T-helper 17 cell (primary cell): ENCODE results near the gene AXIN1. TPM values are rescaled to one million over a fixed set of nuclear protein-coding genes. Genes with fewer than 3 reads are reported as not detected.

Source experiments
- ATAC-seq: fragments of 150-1000 bp; cut with Tn5 transposase; 2 replicates; pipeline ENCODE4 v1.10.0; 2021; ENCODE audit warnings: mild to moderate bottlenecking, moderate library complexity
- DNase-seq, 3 donors: peaks; one replicate each; pipeline versions ENCODE4 v3.0.0 to v3.0.0-alpha.2; 2020 to 2021
- H3K9me3 ChIP-seq: one replicate; pipeline ENCODE4 v1.7.0; 2013; ENCODE audit warnings: low read length, mild to moderate bottlenecking; ENCODE audit not compliant: control insufficient read depth, poor library complexity, severe bottlenecking
- H3K27ac Mint-ChIP-seq: one replicate; pipeline ENCODE4 v1.8.0; 2022; ENCODE audit warnings: mild to moderate bottlenecking, moderate library complexity, mixed read lengths
- H3K27me3 Mint-ChIP-seq: one replicate; pipeline ENCODE4 v1.8.0; 2022; ENCODE audit warnings: mixed read lengths
- H3K36me3 Mint-ChIP-seq: one replicate; pipeline ENCODE4 v1.8.0; 2022; ENCODE audit warnings: low read depth, mixed read lengths
- H3K4me1 Mint-ChIP-seq: one replicate; pipeline ENCODE4 v1.8.0; 2022; ENCODE audit warnings: mild to moderate bottlenecking, mixed read lengths
- H3K4me3 Mint-ChIP-seq: one replicate; pipeline ENCODE4 v1.8.0; 2022; ENCODE audit warnings: mild to moderate bottlenecking, moderate library complexity, mixed read lengths
- total RNA-seq, 4 donors: library from RNA in 2 of 4; stranded (reverse) in 2 of 4; gene quantifications; one replicate each; pipeline ENCODE4 v1.2.3 and lab custom pipeline; 2022 to 2026

AXIN1 gene
- total RNA-seq, 2 donors from 2014 or later = 38.9 to 42.5 TPM

DNA sequence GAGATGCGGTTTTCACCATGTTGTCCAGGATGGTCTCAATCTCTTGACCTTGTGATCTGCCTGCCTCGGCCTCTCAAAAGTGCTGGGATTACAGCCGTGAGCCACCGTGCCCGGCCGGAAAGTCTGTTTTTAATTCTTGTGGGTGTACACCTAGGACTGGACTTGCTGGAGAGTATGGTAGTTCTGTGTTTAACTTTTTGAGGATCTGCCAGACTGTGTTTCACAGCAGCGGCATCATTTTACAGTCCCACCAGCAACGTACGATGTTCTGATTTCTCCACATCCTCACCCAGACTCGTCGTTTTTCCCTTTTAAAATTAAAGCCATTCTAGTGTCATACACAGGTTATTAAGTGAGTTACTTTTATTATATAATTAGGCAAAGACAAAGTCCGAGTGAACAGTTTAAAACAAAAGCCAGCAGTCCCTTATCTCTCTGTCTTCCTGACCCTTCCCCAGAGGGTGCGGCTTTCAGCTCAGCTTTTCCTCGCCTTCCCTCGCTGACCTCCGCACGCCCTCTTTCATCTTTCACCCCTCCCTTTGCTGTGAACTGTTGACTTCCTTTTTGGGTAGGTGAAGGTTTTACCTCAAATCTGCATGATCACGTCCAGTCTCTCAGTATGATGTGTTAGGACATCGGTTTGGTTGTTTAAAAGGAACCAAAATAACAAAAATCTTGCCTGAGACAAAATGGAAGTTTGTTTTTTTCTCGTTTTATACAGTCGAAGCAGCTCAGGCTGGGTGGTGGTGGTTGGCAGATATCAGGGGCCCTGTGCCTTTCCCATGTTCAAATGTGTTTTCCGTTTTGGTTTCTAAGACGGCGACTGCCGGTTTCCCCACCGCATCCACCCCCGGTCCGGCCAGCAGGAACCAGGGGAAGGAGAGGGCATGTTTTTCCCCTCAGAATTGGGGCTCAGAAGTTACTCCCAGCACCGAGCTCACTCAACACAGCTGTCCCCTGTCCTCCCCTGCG lies 99.9 kb downstream of the AXIN1 start:
- Mint-ChIP-seq H3K4me1 (peaks cover 14% of the 10 kb centered on the region), H3K27me3 (no peaks in the 10 kb centered on the region), H3K27ac (peak overlapping the region; percentile 94), H3K36me3 (no peaks in the 10 kb centered on the region), H3K4me3 (peak overlapping the region; percentile 91)
- no peak for DNase-seq
- peak; percentile 78 for ATAC-seq
- no peaks in the 10 kb centered on the region for H3K9me3 ChIP-seq

DNA sequence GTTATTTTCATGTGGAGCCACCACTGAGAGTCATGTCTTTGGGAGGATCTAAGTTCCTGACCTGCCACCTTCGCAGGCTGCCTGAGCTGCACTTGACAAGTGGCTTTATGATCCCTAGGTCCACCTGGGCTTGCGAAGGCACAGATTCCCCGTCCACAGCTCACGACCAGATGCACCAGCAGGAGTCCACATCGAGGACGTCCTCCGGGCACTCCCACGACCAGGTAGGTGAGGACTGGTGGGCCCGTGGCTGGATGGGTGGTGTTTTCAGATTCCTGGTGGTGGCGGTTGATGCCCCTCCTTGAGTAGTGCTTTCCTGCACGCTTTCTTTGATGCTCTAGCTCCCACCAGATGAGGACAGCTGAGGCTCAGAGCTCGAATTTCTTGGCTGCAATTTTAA lies 103.1 kb downstream of the AXIN1 start:
- ATAC-seq = no peak
- H3K27ac Mint-ChIP-seq = no peak overlapping the region
- peaks cover 14% of the 10 kb centered on the region for H3K4me1 Mint-ChIP-seq
- no peak for DNase-seq
- no peaks in the 10 kb centered on the region for H3K9me3 ChIP-seq
- H3K4me3 Mint-ChIP-seq = no peak overlapping the region
- no peaks in the 10 kb centered on the region for H3K36me3 Mint-ChIP-seq
- H3K27me3 Mint-ChIP-seq = no peaks in the 10 kb centered on the region

DNA sequence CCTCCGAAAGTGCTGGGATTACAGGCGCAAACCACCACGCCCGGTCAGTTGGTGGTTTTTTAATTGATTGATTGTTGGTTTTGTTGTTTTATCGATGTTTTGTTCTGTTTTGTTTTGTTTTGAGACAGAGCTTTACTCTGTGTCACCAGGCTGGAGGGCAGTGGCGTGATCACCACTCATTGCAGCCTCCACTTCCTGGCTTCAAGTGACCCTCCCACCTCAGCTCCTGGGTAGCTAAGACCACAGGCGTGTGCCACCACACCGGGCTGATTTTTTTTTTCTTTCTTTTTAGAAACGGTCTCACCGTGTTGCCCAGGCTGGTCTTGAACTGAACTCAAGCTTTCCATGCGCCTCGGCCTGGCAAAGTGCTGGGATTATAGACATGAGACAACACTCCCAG lies 105.5 kb downstream of the AXIN1 start:
- no peak for DNase-seq
- no peaks in the 10 kb centered on the region for H3K36me3 Mint-ChIP-seq
- H3K27me3 Mint-ChIP-seq = no peaks in the 10 kb centered on the region
- H3K9me3 ChIP-seq = no peaks in the 10 kb centered on the region
- ATAC-seq = no peak
- H3K4me1 Mint-ChIP-seq = peaks cover 2% of the 10 kb centered on the region
- no peak overlapping the region for H3K4me3 Mint-ChIP-seq
- H3K27ac Mint-ChIP-seq = no peak overlapping the region

- Mint-ChIP-seq H3K27ac (no peak overlapping the region), H3K4me1 (peaks cover 2% of the 10 kb centered on the region), H3K36me3 (no peaks in the 10 kb centered on the region), H3K4me3 (no peak overlapping the region), H3K27me3 (no peaks in the 10 kb centered on the region)
- ATAC-seq (no peak), DNase-seq (no peak)
- H3K9me3 ChIP-seq = no peaks in the 10 kb centered on the region
Measured at GRCh38 chr16:245105-245504, 107.4 kb downstream of the AXIN1 start.

DNA sequence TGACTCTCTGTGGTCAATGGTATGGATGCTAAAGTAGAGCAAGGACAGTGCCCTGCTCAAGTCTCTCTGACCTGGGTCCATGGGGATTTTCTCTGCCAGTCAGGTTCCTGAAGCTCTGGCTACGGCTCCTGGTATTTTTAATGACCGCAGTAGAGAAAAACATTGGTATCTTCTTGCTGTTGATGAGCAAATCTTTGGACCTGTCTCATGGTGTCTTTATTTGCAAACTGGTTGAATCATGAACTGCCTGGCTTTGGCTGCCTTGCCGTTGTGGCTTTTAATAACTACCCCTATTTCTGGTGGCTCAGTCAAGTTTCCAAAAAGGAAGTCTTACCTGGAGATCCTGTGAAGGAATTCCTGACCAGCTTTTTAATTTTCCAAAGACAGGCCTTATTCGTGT lies 109.2 kb downstream of the AXIN1 start:
- Mint-ChIP-seq H3K4me3 (no peak overlapping the region), H3K36me3 (no peaks in the 10 kb centered on the region), H3K27me3 (no peaks in the 10 kb centered on the region), H3K27ac (peak overlapping the region; percentile 27), H3K4me1 (peaks cover 2% of the 10 kb centered on the region)
- DNase-seq (no peak), ATAC-seq (no peak)
- no peaks in the 10 kb centered on the region for H3K9me3 ChIP-seq

GRCh38 chr16:242281-242680 lies 110.2 kb downstream of the AXIN1 start:
- DNase-seq = no peak
- peaks cover 2% of the 10 kb centered on the region for H3K4me1 Mint-ChIP-seq
- H3K9me3 ChIP-seq = no peaks in the 10 kb centered on the region
- no peaks in the 10 kb centered on the region for H3K36me3 Mint-ChIP-seq
- no peaks in the 10 kb centered on the region for H3K27me3 Mint-ChIP-seq
- peak overlapping the region; percentile 27 for H3K27ac Mint-ChIP-seq
- ATAC-seq = no peak
- H3K4me3 Mint-ChIP-seq = no peak overlapping the region

DNA sequence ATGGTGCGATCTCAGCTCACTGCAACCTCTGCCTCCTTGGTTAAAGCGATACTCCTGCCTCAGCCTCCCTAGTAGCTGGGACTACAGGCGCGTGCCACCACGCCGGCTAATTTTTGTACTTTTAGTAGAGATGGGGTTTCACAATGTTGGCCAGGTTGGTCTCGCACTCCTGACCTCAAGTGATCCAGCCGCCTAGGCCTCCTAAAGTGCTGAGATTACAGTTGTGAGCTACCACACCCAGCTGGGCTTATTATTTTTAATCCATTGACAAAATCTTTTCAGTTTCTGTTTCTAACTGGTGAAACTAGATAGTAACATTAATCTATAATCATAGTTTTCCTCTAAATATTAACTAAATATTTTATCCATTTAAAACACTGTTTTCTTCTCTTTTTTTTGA lies 112.0 kb downstream of the AXIN1 start:
- no peaks in the 10 kb centered on the region for H3K36me3 Mint-ChIP-seq
- H3K4me3 Mint-ChIP-seq = no peak overlapping the region
- DNase-seq (no peak), ATAC-seq (no peak)
- H3K27ac Mint-ChIP-seq = no peak overlapping the region
- peaks cover 3% of the 10 kb centered on the region for H3K4me1 Mint-ChIP-seq
- no peaks in the 10 kb centered on the region for H3K9me3 ChIP-seq
- H3K27me3 Mint-ChIP-seq = no peaks in the 10 kb centered on the region

DNA sequence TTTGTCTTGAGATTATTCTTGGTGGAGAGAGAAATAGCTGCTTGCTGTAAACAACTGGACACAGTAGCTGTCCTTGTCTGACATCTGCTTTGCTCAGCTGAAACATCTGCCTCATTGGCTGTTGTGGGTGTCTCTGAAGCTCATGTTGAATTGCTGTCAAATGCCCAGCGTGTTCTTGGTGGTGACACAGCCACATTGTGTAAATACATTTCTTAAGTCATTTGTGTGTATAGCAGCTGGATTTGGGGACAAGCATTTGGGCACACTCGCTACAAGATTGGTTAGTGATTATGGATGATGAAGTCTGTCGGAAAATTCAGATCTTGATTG lies 112.6 kb downstream of the AXIN1 start:
- H3K9me3 ChIP-seq = no peaks in the 10 kb centered on the region
- H3K4me3 Mint-ChIP-seq = no peak overlapping the region
- H3K27me3 Mint-ChIP-seq = no peaks in the 10 kb centered on the region
- DNase-seq (no peak), ATAC-seq (no peak)
- H3K27ac Mint-ChIP-seq = peak overlapping the region; percentile 11
- H3K36me3 Mint-ChIP-seq = no peaks in the 10 kb centered on the region
- H3K4me1 Mint-ChIP-seq = peaks cover 7% of the 10 kb centered on the region

Other genes with a start within 250 kb of the AXIN1 start
- gene NPRL3, start 214.1 kb downstream of the AXIN1 start, total RNA-seq = 10 to 100 TPM; 24.3 to 32.2 TPM
- gene HBZ, start 200.1 kb downstream of the AXIN1 start, total RNA-seq = not detected
- gene HBM, start 186.7 kb downstream of the AXIN1 start, total RNA-seq = not detected
- gene HBA2, start 179.8 kb downstream of the AXIN1 start, total RNA-seq = not detected
- 1 to 10 TPM in 1 of 2 donors, under 1 TPM in 1; 0.65 to 6.5 TPM for gene HBA1, start 176.0 kb downstream of the AXIN1 start, total RNA-seq
- gene HBQ1, start 172.3 kb downstream of the AXIN1 start, total RNA-seq = not detected
- gene LUC7L, start 123.3 kb downstream of the AXIN1 start, total RNA-seq = 100 to 1,000 TPM; 137 to 142 TPM
- gene FAM234A, start 117.9 kb downstream of the AXIN1 start, total RNA-seq = 10 to 100 TPM; 20.8 to 21.2 TPM
- gene RGS11, start 76.8 kb downstream of the AXIN1 start, total RNA-seq = not detected
- not detected for gene ARHGDIG, start 72.1 kb downstream of the AXIN1 start, total RNA-seq
- gene PDIA2, start 69.6 kb downstream of the AXIN1 start, total RNA-seq = under 1 TPM in 1 of 2 donors, not detected in 1; 0.99 TPM
- gene MRPL28, start 17.8 kb upstream of the AXIN1 start, total RNA-seq = 10 to 100 TPM; 25.2 to 25.9 TPM
- 100 to 1,000 TPM in 1 of 2 donors, 10 to 100 TPM in 1; 39.7 to 106 TPM for gene PGAP6, start 29.3 kb upstream of the AXIN1 start, total RNA-seq
- gene NME4, start 44.5 kb upstream of the AXIN1 start, total RNA-seq = 10 to 100 TPM; 31.9 to 39.8 TPM
- gene DECR2, start 49.2 kb upstream of the AXIN1 start, total RNA-seq = 1 to 10 TPM; 7.5 to 9.0 TPM
- 10 to 100 TPM; 39.9 to 45.1 TPM for gene RAB11FIP3, start 72.9 kb upstream of the AXIN1 start, total RNA-seq
- 10 to 100 TPM; 63.9 to 71.0 TPM for gene CAPN15, start 175.0 kb upstream of the AXIN1 start, total RNA-seq
- gene PRR35, start 207.7 kb upstream of the AXIN1 start, total RNA-seq = not detected
- 1 to 10 TPM in 1 of 2 donors, under 1 TPM in 1; 0.86 to 1.4 TPM for gene NHLRC4, start 214.3 kb upstream of the AXIN1 start, total RNA-seq
- 10 to 100 TPM; 25.6 to 32.4 TPM for gene PIGQ, start 217.2 kb upstream of the AXIN1 start, total RNA-seq
- 10 to 100 TPM; 10.6 to 11.6 TPM for gene RAB40C, start 237.3 kb upstream of the AXIN1 start, total RNA-seq